GM19240 (cell line): Measurements from ENCODE around the gene ADARB2.
"Not testable (repeated sequence)": the region's sequence is repeated elsewhere in the genome, so short reads cannot be mapped to it uniquely, and the experiment has no call there.

Experiments used
- DNase-seq: peaks from one replicate; pipeline ENCODE4 v3.0.0; 2011; ENCODE audit warnings: low spot score; ENCODE audit not compliant: insufficient read length

The ADARB2 gene

GRCh38 chr10:1242975-1243374 is 494.4 kb downstream of the ADARB2 start:
- no peak for DNase-seq

GRCh38 chr10:1241973-1242935 is 495.1 kb downstream of the ADARB2 start:
- DNase-seq: no peak

GRCh38 chr10:1241322-1241890 is 495.9 kb downstream of the ADARB2 start:
- no peak for DNase-seq

GRCh38 chr10:1240341-1240775 is 497.0 kb downstream of the ADARB2 start:
- no peak for DNase-seq

GRCh38 chr10:1233031-1233430 is 504.3 kb downstream of the ADARB2 start:
- DNase-seq: no peak

GRCh38 chr10:1232164-1232911 is 505.0 kb downstream of the ADARB2 start:
- DNase-seq: no peak

- no peak for DNase-seq
Observed at GRCh38 chr10:1230592-1231275, 506.6 kb downstream of the ADARB2 start.

- no peak for DNase-seq
Observed at GRCh38 chr10:1230138-1230537, 507.2 kb downstream of the ADARB2 start.

GRCh38 chr10:1229574-1229973 is 507.8 kb downstream of the ADARB2 start:
- DNase-seq: no peak

GRCh38 chr10:1229116-1229515 is 508.2 kb downstream of the ADARB2 start:
- no peak for DNase-seq

- DNase-seq: no peak
Observed at GRCh38 chr10:1228467-1228975, 508.8 kb downstream of the ADARB2 start.

- DNase-seq: no peak
Observed at GRCh38 chr10:1227510-1228402, 509.6 kb downstream of the ADARB2 start.

- DNase-seq: not testable (repeated sequence)
Observed at GRCh38 chr10:1226907-1227306, 510.4 kb downstream of the ADARB2 start.

GRCh38 chr10:1219874-1220273 is 517.5 kb downstream of the ADARB2 start:
- DNase-seq: not testable (repeated sequence)

- DNase-seq: no peak
Observed at GRCh38 chr10:1217661-1218060, 519.7 kb downstream of the ADARB2 start.

GRCh38 chr10:1217237-1217587 is 520.1 kb downstream of the ADARB2 start:
- no peak for DNase-seq

- no peak for DNase-seq
Observed at GRCh38 chr10:1216574-1217236, 520.6 kb downstream of the ADARB2 start.

GRCh38 chr10:1215862-1216573 is 521.3 kb downstream of the ADARB2 start:
- DNase-seq: no peak
